Amygdala (tissue), 56 donors: Measurements from ENCODE around the gene SYNDIG1.

ENCODE experiments used
- DNase-seq, 56 donors: peaks; one replicate each; lab custom pipeline; 2025; lab: John Stamatoyannopoulos, UW

Gene SYNDIG1

GRCh38 chr20:24665741-24666191 is 196.3 kb downstream of the SYNDIG1 start:
- DNase-seq = no peak

- DNase-seq = no peak
Observed at GRCh38 chr20:24667689-24668383, 198.4 kb downstream of the SYNDIG1 start.

GRCh38 chr20:24668384-24668702 is 198.9 kb downstream of the SYNDIG1 start:
- no peak for DNase-seq

- DNase-seq = no peak
Observed at GRCh38 chr20:24668791-24669190, 199.4 kb downstream of the SYNDIG1 start.

- no peak for DNase-seq
Observed at GRCh38 chr20:24669701-24670100, 200.3 kb downstream of the SYNDIG1 start.

GRCh38 chr20:24670341-24670872 is 201.0 kb downstream of the SYNDIG1 start:
- no peak for DNase-seq

GRCh38 chr20:24670981-24671380 is 201.6 kb downstream of the SYNDIG1 start:
- no peak for DNase-seq

- no peak for DNase-seq
Observed at GRCh38 chr20:24672181-24672880, 202.9 kb downstream of the SYNDIG1 start.

- DNase-seq = peak in 2 of 56 donors; percentile 15 to 40
Observed at GRCh38 chr20:24672886-24673677, 203.7 kb downstream of the SYNDIG1 start.

- no peak for DNase-seq
Observed at GRCh38 chr20:24673678-24674570, 204.5 kb downstream of the SYNDIG1 start.

GRCh38 chr20:24674921-24675605 is 205.6 kb downstream of the SYNDIG1 start:
- no peak for DNase-seq

GRCh38 chr20:24675651-24676352 is 206.4 kb downstream of the SYNDIG1 start:
- DNase-seq = no peak

- no peak for DNase-seq
Observed at GRCh38 chr20:24676353-24676977, 207.0 kb downstream of the SYNDIG1 start.

GRCh38 chr20:24676978-24677370 is 207.5 kb downstream of the SYNDIG1 start:
- peak in 2 of 56 donors; percentile 19 to 32 for DNase-seq

- no peak for DNase-seq
Observed at GRCh38 chr20:24677626-24678315, 208.3 kb downstream of the SYNDIG1 start.

- no peak for DNase-seq
Observed at GRCh38 chr20:24678351-24679106, 209.1 kb downstream of the SYNDIG1 start.

- no peak for DNase-seq
Observed at GRCh38 chr20:24679448-24680047, 210.1 kb downstream of the SYNDIG1 start.
